NCI-H2227 (cell line): ENCODE measurements around the gene UBXN4.
"Not testable (repeated sequence)": the region's sequence is repeated elsewhere in the genome, so short reads cannot be mapped to it uniquely, and the experiment has no call there.

ENCODE experiments used
- DNase-seq: peaks from one replicate; lab custom pipeline; 2025; ENCODE audit not compliant: unreplicated experiment; lab: John Stamatoyannopoulos, UW

The UBXN4 gene

DNA sequence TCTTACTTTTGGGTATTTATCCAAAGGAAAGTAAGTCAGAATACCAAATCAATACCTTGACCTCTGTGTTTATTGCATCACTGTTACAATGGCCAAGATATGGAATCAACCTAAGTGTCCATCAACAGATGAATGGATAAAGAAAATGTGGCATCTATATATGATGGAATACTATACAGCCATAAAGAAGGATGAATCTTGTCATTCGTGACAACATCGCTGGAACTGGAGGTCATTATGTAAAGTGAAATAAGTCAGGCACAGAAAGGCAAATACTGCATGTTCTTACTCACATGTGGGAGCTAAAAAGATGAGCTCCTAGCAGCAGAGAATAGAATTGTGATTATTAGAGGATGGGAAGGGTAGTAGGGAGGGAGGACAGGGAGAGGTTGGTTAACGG is 60.7 kb downstream of the UBXN4 start:
- no peak for DNase-seq

DNA sequence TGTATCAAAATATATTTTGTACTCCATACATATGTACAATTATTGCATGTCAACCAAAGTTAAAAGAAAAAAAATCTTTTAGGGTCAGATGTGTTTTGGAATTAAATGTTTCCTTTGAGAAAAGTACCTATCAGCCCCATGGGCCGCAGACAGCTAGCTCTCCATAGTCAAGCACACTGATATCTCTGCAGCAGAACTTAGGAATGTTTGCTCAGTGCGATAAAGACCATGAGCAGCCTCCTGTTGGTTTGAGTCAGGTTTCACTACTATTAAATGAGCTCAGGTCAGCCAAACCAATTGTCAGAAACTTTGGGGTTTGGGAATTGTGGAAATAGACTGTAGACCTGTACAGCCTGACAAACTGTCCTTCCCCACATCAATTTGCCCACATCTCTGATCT is 61.6 kb downstream of the UBXN4 start:
- no peak for DNase-seq

- DNase-seq: not testable (repeated sequence)
These were observed 66.2 kb downstream of the UBXN4 start for GRCh38 chr2:135807874-135808273.

DNA sequence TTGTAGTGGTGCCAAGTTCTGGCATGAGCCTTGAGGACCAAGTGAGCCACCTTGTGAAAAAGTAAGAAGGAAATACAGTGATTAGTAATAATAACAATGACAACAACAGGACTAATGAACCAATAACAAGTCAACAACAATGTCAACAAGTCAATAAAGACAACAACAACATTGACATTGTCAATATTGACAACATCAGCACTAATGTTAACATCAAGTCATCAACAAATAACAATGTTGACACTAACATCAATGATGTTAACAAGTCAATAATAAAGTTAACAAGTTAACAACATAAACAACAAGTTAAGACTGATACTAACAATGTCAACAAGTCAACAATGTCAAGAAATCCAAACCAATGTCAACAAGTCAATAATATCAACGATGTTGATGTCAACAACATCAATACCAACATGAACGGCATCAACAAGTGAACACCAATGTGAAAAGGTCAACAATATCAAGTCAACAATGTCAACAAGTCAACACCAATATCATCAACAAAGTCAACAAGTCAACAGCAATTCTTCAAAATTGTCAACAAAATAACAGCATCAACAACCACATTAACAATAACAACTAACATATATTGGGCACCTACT is 71.4 kb downstream of the UBXN4 start:
- DNase-seq: no peak

DNA sequence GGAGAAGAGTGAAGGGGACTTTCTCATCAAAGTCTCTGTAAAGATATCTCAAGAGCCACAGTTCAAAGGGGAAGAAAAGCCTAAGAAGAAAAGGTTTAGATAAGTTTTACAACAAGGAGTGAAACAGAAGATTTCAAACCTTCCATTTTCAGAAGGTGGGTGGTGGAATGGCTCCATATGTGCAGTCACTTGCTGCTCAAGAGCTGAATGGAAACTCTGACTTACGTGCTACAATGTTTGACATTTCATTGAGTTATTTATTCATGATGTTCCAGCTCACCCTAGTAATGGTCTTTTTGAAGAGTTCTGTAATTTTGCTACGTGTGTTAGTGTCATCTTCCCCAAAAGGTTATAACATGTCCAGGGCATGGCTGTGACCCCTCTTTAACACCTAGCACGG is 73.6 kb downstream of the UBXN4 start:
- DNase-seq: no peak

DNA sequence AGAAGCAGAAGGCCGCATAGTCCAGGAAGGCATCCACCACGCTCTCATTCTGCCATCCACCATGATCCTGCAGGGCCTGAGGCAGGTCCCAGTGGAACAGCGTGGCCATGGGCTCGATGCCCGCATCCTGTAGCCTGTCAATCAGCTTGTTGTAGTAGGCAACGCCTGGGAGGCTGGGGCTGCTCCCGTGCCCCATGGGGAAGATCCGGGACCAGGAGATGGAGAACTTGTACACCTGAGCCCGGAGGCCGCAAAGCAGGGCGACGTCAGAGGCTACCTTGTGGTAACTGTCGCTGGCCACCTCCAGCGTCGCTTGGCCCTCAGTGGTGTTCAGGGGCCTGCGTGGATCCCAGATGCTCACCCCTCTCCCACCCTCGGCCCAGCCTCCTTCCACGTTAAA is 75.8 kb downstream of the UBXN4 start:
- DNase-seq: no peak

DNA sequence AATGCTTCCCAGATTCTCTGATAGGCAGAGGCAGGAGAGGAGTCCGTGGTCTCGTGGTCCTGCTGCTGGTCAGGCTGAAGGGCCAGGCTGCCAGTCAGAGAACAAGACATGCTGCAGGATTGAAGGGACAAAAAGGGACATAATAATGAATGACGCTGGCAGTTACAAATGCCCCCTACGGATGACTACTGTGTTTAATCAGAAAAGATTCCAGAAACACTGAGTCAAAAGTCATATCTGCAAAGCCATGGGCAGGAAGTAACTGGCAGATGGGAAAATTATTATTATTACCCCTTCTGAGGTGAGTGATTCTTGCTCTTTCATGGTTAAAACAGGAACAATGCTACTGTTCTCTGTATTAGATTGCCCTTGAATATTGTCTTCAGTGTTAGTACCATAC is 76.3 kb downstream of the UBXN4 start:
- DNase-seq: no peak

- DNase-seq: no peak
These were observed 77.4 kb downstream of the UBXN4 start for GRCh38 chr2:135818937-135819610.

GRCh38 chr2:135820003-135820618 is 78.5 kb downstream of the UBXN4 start:
- no peak for DNase-seq

- DNase-seq: no peak
These were observed 79.5 kb downstream of the UBXN4 start for GRCh38 chr2:135821190-135821589.

DNA sequence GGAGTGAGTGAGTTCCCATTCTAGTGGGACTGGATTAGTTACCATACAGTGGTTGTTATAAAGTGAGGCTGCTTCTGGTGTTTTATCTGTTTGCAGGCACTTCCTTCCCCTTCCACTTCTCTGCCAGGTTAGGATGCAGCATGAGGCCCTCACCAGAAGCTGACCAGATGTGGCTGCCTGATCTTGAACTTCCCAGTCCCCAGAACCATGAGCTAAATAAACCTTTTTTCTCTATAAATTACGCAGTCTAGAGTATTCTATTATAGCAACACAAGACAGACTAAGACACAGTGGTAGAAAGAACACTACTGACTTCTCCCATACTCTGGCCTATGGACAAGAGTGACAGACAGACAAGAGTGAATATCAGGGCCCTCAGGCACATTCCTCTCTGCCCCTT is 81.2 kb downstream of the UBXN4 start:
- no peak for DNase-seq

GRCh38 chr2:135825131-135825530 is 83.5 kb downstream of the UBXN4 start:
- DNase-seq: no peak

GRCh38 chr2:135825550-135826176 is 84.0 kb downstream of the UBXN4 start:
- DNase-seq: no peak

GRCh38 chr2:135826544-135826943 is 84.9 kb downstream of the UBXN4 start:
- DNase-seq: no peak

DNA sequence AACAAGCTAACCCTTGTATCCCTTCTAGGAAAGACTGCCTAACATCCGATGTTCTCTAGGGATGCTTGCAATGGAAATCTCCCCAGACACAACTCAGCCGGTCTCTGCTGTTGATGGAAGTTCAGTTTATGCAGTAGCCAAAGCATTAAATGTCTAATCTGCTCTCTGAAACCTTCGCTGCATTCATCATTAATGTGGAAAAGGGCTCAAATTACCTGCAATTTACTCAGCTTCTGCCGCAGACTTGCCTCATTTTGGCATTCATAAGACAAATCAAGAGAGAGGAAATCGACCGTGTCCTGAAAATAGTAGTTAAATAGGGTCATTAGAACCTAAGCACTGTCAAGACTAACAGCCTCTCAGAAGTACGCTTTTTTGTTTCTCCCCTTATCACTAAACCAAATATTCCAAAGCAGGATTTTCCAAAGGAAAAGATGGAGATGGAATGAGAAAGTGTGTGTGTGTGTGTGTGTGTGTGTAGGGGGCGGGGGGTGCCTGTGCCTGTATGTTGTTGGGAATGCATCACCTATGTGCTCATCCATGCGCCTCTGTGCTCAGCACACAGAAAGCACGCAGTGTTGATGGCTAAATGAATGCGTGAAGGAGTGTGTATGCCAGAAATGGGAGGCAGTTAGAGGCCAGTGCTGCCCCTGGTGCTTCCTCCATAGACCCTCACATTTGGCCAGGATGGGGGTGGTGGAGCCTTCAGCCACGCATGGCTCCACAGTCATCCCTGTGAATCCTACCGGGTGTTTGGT is 87.9 kb downstream of the UBXN4 start:
- peak; percentile 84 for DNase-seq

GRCh38 chr2:135831180-135831812 is 89.6 kb downstream of the UBXN4 start:
- DNase-seq: no peak

DNA sequence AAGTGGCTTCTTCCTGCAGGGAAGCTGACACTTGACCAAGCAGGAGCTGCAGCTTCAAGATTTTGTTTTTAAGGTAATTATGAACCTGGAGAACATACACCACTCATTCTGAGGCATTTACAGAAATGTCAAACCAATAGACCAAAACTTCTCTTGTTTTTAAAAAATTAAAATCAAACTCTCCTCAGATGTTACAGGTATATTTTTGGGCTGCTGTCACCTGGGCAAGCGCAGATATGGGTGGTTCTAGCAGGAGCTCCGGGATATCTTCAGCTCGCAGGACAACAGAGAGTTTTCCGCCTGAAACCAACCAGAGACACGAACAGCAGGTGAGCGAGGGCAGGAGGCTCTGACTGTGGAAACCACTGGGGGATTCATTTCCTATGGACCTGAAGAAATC is 91.2 kb downstream of the UBXN4 start:
- no peak for DNase-seq
